H1 (cell line): Measurements from ENCODE around the gene THBD. TPM values are rescaled to one million over a fixed set of nuclear protein-coding genes. Genes with fewer than 3 reads are reported as not detected.

Source experiments
- CTCF ChIA-PET: fragments of 300-600 bp; sonication (Branson Sonifier 250); formaldehyde crosslinking; loops from one replicate; lab custom pipeline; 2021; ENCODE audit not compliant: partially characterized antibody; lab: Charles Lee
- POLR2A ChIA-PET: fragments of 300-600 bp; sonication (Branson Sonifier 250); formaldehyde crosslinking; loops from one replicate; lab custom pipeline; 2021; ENCODE audit warnings: inconsistent platforms; ENCODE audit not compliant: partially characterized antibody; lab: Charles Lee
- DNase-seq, 2 experiments: peaks; one replicate each; pipeline versions ENCODE4 v3.0.0 to v3.0.0-alpha.2; 2010 to 2022; ENCODE audit warnings: low spot score in 2 of 2, low read depth in 1 of 2, mixed read lengths in 1 of 2
- FAIRE-seq: peaks from 2 replicates; lab custom pipeline; 2011; peaks lifted over from hg19 to GRCh38; lab: Jason Lieb, UNC
- H2AFZ ChIP-seq: 2 replicates; pipeline ENCODE4 v1.8.1; 2012; ENCODE audit warnings: low read length, inconsistent platforms
- H2AK5ac ChIP-seq: 2 replicates; pipeline ENCODE4 v1.6.1; 2013; ENCODE audit warnings: low read depth, low read length
- H2BK120ac ChIP-seq: replicated peaks from 2 replicates; pipeline ENCODE3; 2013; ENCODE audit warnings: low read depth, low read length, inconsistent platforms
- H2BK12ac ChIP-seq: 2 replicates; pipeline ENCODE4 v1.6.1; 2013; ENCODE audit warnings: low read depth, low read length
- H2BK15ac ChIP-seq: 2 replicates; pipeline ENCODE4 v1.6.1; 2013; ENCODE audit warnings: low read length
- H2BK20ac ChIP-seq: 2 replicates; pipeline ENCODE4 v1.6.1; 2013; ENCODE audit warnings: low read length
- H2BK5ac ChIP-seq: 2 replicates; pipeline ENCODE4 v1.6.1; 2013; ENCODE audit warnings: low read depth, low read length
- H3K14ac ChIP-seq: 2 replicates; pipeline ENCODE4 v1.6.1; 2013; ENCODE audit warnings: inconsistent platforms; ENCODE audit not compliant: insufficient read length
- H3K18ac ChIP-seq: 2 replicates; pipeline ENCODE4 v1.6.1; 2013; ENCODE audit warnings: low read length; ENCODE audit errors: extremely low read depth
- H3K23ac ChIP-seq: 2 replicates; pipeline ENCODE4 v1.6.1; 2013; ENCODE audit warnings: inconsistent platforms; ENCODE audit not compliant: insufficient read length
- H3K23me2 ChIP-seq: 2 replicates; pipeline ENCODE4 v1.6.1; 2013; ENCODE audit warnings: low read depth, low read length
- H3K27ac ChIP-seq: 2 replicates; pipeline ENCODE4 v1.6.1; 2011; ENCODE audit warnings: low read depth, low read length, inconsistent platforms
- H3K27me3 ChIP-seq, 4 experiments: replicated peaks in 1 of 4; 1 replicate in 1 of 4; 2 replicates in 3 of 4; pipeline versions ENCODE4 v1.6.1 to v1.8.1; 2011 to 2013; ENCODE audit warnings: low read length in 3 of 4, mild to moderate bottlenecking in 3 of 4, inconsistent platforms in 2 of 4, mixed read lengths in 2 of 4, moderate library complexity in 1 of 4; ENCODE audit not compliant: control insufficient read depth in 3 of 4, insufficient read depth in 3 of 4; ENCODE audit errors: extremely low read depth in 1 of 4
- H3K36me3 ChIP-seq, 4 experiments: 2 replicates each; pipeline versions ENCODE4 v1.6.1 to v1.8.1; 2011 to 2013; ENCODE audit warnings: mild to moderate bottlenecking in 4 of 4, low read length in 3 of 4, moderate library complexity in 2 of 4, control low read depth in 1 of 4, inconsistent platforms in 1 of 4; ENCODE audit not compliant: insufficient read depth in 4 of 4, control insufficient read depth in 2 of 4
- H3K4ac ChIP-seq: replicated peaks from 2 replicates; pipeline ENCODE3; 2013; ENCODE audit warnings: low read length, low read depth, mixed read lengths, inconsistent platforms; ENCODE audit not compliant: insufficient read length
- H3K4me1 ChIP-seq, 4 experiments: replicated peaks in 1 of 4; 1 replicate in 1 of 4; 2 replicates in 3 of 4; pipeline versions ENCODE4 v1.6.1 to v1.8.1; 2011 to 2013; ENCODE audit warnings: low read length in 3 of 4, inconsistent platforms in 2 of 4, mixed read lengths in 1 of 4; ENCODE audit not compliant: insufficient read depth in 4 of 4, control insufficient read depth in 3 of 4
- H3K4me2 ChIP-seq, 2 experiments: 2 replicates each; pipeline versions ENCODE4 v1.6.1 to v1.8.1; 2011 to 2013; ENCODE audit warnings: low read depth in 2 of 2, low read length in 2 of 2, control low read depth in 1 of 2, inconsistent platforms in 1 of 2, mild to moderate bottlenecking in 1 of 2; ENCODE audit not compliant: insufficient read depth in 1 of 2
- H3K4me3 ChIP-seq, 4 experiments: fragments of 200-600, 300-600 bp in 1 of 4; sonication (generic), shearing (Covaris generic), sonication (Bioruptor Twin) in 1 of 4; 2 replicates each; pipeline versions ENCODE4 v1.5.1 to v1.8.1; 2011 to 2016; ENCODE audit warnings: low read length in 4 of 4, low read depth in 3 of 4, control low read depth in 2 of 4, inconsistent platforms in 2 of 4, mild to moderate bottlenecking in 2 of 4, mixed read lengths in 1 of 4, moderate library complexity in 1 of 4; ENCODE audit not compliant: insufficient read depth in 2 of 4; ENCODE audit errors: extremely low read depth in 1 of 4
- H3K56ac ChIP-seq: replicated peaks from 2 replicates; pipeline ENCODE3; 2013; ENCODE audit warnings: low read depth, mild to moderate bottlenecking, mixed read lengths, low read length, inconsistent platforms; ENCODE audit not compliant: insufficient read length
- H3K79me1 ChIP-seq: 2 replicates; pipeline ENCODE4 v1.6.1; 2013; ENCODE audit warnings: low read depth, low read length, control low read depth
- H3K79me2 ChIP-seq, 2 experiments: 2 replicates each; pipeline versions ENCODE4 v1.6.1 to v1.8.1; 2012 to 2013; ENCODE audit warnings: low read length in 2 of 2, mild to moderate bottlenecking in 2 of 2, inconsistent platforms in 1 of 2; ENCODE audit not compliant: insufficient read depth in 2 of 2, control insufficient read depth in 1 of 2
- H3K9ac ChIP-seq, 4 experiments: replicated peaks in 1 of 4; 1 replicate in 1 of 4; 2 replicates in 3 of 4; pipeline versions ENCODE4 v1.6.1 to v1.8.1; 2011 to 2013; ENCODE audit warnings: low read depth in 3 of 4, low read length in 3 of 4, control low read depth in 2 of 4, mild to moderate bottlenecking in 2 of 4, moderate library complexity in 2 of 4, inconsistent platforms in 1 of 4; ENCODE audit errors: extremely low read depth in 1 of 4
- H3K9me3 ChIP-seq, 2 experiments: 2 replicates each; pipeline versions ENCODE4 v1.6.1 to v1.8.1; 2012 to 2013; ENCODE audit warnings: mild to moderate bottlenecking in 2 of 2, moderate library complexity in 2 of 2, control low read depth in 1 of 2, inconsistent platforms in 1 of 2, low read depth in 1 of 2, low read length in 1 of 2, mixed read lengths in 1 of 2; ENCODE audit not compliant: insufficient read depth in 2 of 2
- H4K20me1 ChIP-seq, 2 experiments: replicated peaks in 1 of 2; 2 replicates each; pipeline versions ENCODE3 to v1.8.1; 2011 to 2013; ENCODE audit warnings: inconsistent platforms in 2 of 2, low read length in 2 of 2, mild to moderate bottlenecking in 1 of 2; ENCODE audit not compliant: insufficient read depth in 2 of 2, control insufficient read depth in 1 of 2
- H4K5ac ChIP-seq: 2 replicates; pipeline ENCODE4 v1.6.1; 2013; ENCODE audit warnings: low read length, low read depth, mixed read lengths, inconsistent platforms; ENCODE audit not compliant: insufficient read length
- H4K8ac ChIP-seq: 2 replicates; pipeline ENCODE4 v1.8.0; 2013; ENCODE audit warnings: mild to moderate bottlenecking, moderate library complexity, low read length, inconsistent platforms; ENCODE audit not compliant: insufficient read depth; ENCODE audit errors: extremely low read depth
- H4K91ac ChIP-seq: replicated peaks from 2 replicates; pipeline ENCODE3; 2013; ENCODE audit warnings: low read length, mixed read lengths, inconsistent platforms; ENCODE audit not compliant: insufficient read length
- CTBP2 ChIP-seq: IDR thresholded peaks from 2 replicates; pipeline ENCODE4 v1.7.0; 2011; ENCODE audit warnings: borderline replicate concordance, mild to moderate bottlenecking, moderate library complexity, mixed read lengths, low read length; ENCODE audit not compliant: insufficient read depth, insufficient read length
- EP300 ChIP-seq, 2 experiments: IDR thresholded peaks; 1 replicate in 1 of 2; 2 replicates in 1 of 2; pipeline ENCODE4 v1.6.1; 2011 to 2012; ENCODE audit warnings: low read depth in 2 of 2, low read length in 2 of 2, mild to moderate bottlenecking in 2 of 2, borderline replicate concordance in 1 of 2, inconsistent platforms in 1 of 2, moderate library complexity in 1 of 2
- GABPA ChIP-seq: IDR thresholded peaks from 2 replicates; pipeline ENCODE4 v1.6.1; 2011; ENCODE audit warnings: mild to moderate bottlenecking, low read length, moderate library complexity, borderline replicate concordance; ENCODE audit not compliant: insufficient read depth
- JUN ChIP-seq: IDR thresholded peaks from 2 replicates; pipeline ENCODE4 v1.6.1; 2011; ENCODE audit warnings: low read depth, mild to moderate bottlenecking, improper control_type of control experiment, low read length
- KDM5A ChIP-seq: fragments of 200-600 bp; IDR thresholded peaks from 2 replicates; pipeline ENCODE4 v1.7.1; 2012; ENCODE audit warnings: mild to moderate bottlenecking, low read length, inconsistent platforms, mixed read lengths
- NRF1 ChIP-seq: IDR thresholded peaks from 2 replicates; pipeline ENCODE4 v1.6.1; 2011; ENCODE audit warnings: mild to moderate bottlenecking, low read depth, low read length, improper control_type of control experiment
- POU5F1 ChIP-seq: IDR thresholded peaks from 2 replicates; pipeline ENCODE4 v1.6.1; 2011; ENCODE audit warnings: low read depth, mild to moderate bottlenecking, low read length, moderate library complexity
- SAP30 ChIP-seq: fragments of 300-600 bp; sonication (generic); IDR thresholded peaks from 2 replicates; pipeline ENCODE4 v1.7.1; 2012; ENCODE audit warnings: low read length, moderate library complexity, mild to moderate bottlenecking, inconsistent platforms; ENCODE audit not compliant: insufficient read depth, insufficient replicate concordance
- SIRT6 ChIP-seq: IDR thresholded peaks from one replicate; pipeline ENCODE4 v1.7.1; 2012; ENCODE audit warnings: low read length, inconsistent platforms
- SP4 ChIP-seq: IDR thresholded peaks from 2 replicates; pipeline ENCODE4 v1.6.1; 2012; ENCODE audit warnings: low read length, inconsistent platforms
- YY1 ChIP-seq: IDR thresholded peaks from 2 replicates; pipeline ENCODE4 v1.6.1; 2011; ENCODE audit warnings: low read depth, mild to moderate bottlenecking, low read length
- WGBS, 2 experiments: shearing (Covaris generic) in 1 of 2; methylation state at CpG; one replicate each; pipeline versions ENCODE4 v1.1.6 to v1.1.7; 2013 to 2015; ENCODE audit warnings: low lambda C conversion rate in 2 of 2, mixed read lengths in 2 of 2, inconsistent platforms in 1 of 2, low coverage in 1 of 2, missing lambda C conversion rate in 1 of 2; ENCODE audit not compliant: insufficient replicate concordance in 2 of 2, insufficient coverage in 1 of 2, insufficient read length in 1 of 2; ENCODE audit errors: extremely low coverage in 1 of 2, missing lambda C conversion rate in 1 of 2; 5-methylcytosine and 5-hydroxymethylcytosine counted together
- polyA plus RNA-seq, 7 experiments: library from polyadenylated mRNA; depleted of rRNA in 3 of 7; stranded (reverse) in 5 of 7; unstranded in 2 of 7; fragments of >200 nt in 5 of 7; fragments of 200-250 nt in 2 of 7; gene quantifications; 1 replicate in 5 of 7; 2 replicates in 1 of 7; 4 replicates in 1 of 7; pipeline versions ENCODE4 v1.2.1 to v1.2.3, GENCODE V29; 2011 to 2013; ENCODE audit warnings: missing spikeins in 2 of 7, mixed read lengths in 2 of 7
- total RNA-seq: library from RNA; stranded (reverse); fragmentation: NEBNext Ultra II Directional; extraction: Animal tissue kit (Norgen Biotek cat#: 25700); gene quantifications from 2 replicates; pipeline ENCODE4 v1.2.1, GENCODE V29; 2021
- TF ChIP-seq, protein P1 (sequence below), 3 experiments: IDR thresholded peaks; 1 replicate in 2 of 3; 2 replicates in 1 of 3; pipeline versions ENCODE4 v1.5.1 to v1.6.1; 2011; ENCODE audit warnings: low read length in 3 of 3, mild to moderate bottlenecking in 3 of 3, inconsistent platforms in 2 of 3, low read depth in 1 of 3, moderate library complexity in 1 of 3; ENCODE audit not compliant: insufficient read depth in 1 of 3; ENCODE audit errors: control extremely low read depth in 1 of 3

THBD gene
- total and polyA plus RNA-seq, 2 of the 8 experiments (the other 6 are each of a cell fraction or from before 2014, with no cell fraction given) = 0.21 to 0.43 TPM

GRCh38 chr20:23071398-23071797, 21.9 kb upstream of the THBD start:
- Histone ChIP-seq H2BK15ac (no peak overlapping the region), H2BK5ac (no peak overlapping the region), H3K4ac (no peak overlapping the region), H3K79me1 (no peaks in the 10 kb centered on the region), H4K20me1 (no peaks in the 10 kb centered on the region), H3K9me3 (no peaks in the 10 kb centered on the region), H4K8ac (no peak overlapping the region), H2AK5ac (no peak overlapping the region), H3K27me3 (no peaks in the 10 kb centered on the region), H3K36me3 (no peaks in the 10 kb centered on the region), H3K4me1 (no peaks in the 10 kb centered on the region), H4K91ac (no peak overlapping the region), H3K9ac (no peak overlapping the region), H2BK120ac (no peak overlapping the region), H3K23ac (no peak overlapping the region), H3K4me3 (no peak overlapping the region), H3K23me2 (no peaks in the 10 kb centered on the region), H3K27ac (no peak overlapping the region), H3K79me2 (no peaks in the 10 kb centered on the region), H3K18ac (no peak overlapping the region), H2BK12ac (no peak overlapping the region), H3K4me2 (no peak overlapping the region), H4K5ac (no peak overlapping the region), H3K56ac (no peak overlapping the region), H3K14ac (no peak overlapping the region), H2AFZ (no peak overlapping the region), H2BK20ac (no peak overlapping the region)
- WGBS, 2 experiments = 65% methylated on average over 3 of the region's 3 CpGs; no CpG with 5 or more reads in 1 of the 2 experiments
- DNase-seq (no peak), FAIRE-seq (no peak)
- ChIA-PET CTCF (interaction anchor here (1.0 to 1.8 kb wide), 2 partner anchors 127 to 164 kb away, joined by 3 read pairs; no protein-coding TSS in a partner anchor), POLR2A (no interaction called here)
- no peak for TF ChIP-seq SIRT6
- TF ChIP-seq GABPA = no peak
- no peak for TF ChIP-seq CTBP2
- TF ChIP-seq, protein P1, sequence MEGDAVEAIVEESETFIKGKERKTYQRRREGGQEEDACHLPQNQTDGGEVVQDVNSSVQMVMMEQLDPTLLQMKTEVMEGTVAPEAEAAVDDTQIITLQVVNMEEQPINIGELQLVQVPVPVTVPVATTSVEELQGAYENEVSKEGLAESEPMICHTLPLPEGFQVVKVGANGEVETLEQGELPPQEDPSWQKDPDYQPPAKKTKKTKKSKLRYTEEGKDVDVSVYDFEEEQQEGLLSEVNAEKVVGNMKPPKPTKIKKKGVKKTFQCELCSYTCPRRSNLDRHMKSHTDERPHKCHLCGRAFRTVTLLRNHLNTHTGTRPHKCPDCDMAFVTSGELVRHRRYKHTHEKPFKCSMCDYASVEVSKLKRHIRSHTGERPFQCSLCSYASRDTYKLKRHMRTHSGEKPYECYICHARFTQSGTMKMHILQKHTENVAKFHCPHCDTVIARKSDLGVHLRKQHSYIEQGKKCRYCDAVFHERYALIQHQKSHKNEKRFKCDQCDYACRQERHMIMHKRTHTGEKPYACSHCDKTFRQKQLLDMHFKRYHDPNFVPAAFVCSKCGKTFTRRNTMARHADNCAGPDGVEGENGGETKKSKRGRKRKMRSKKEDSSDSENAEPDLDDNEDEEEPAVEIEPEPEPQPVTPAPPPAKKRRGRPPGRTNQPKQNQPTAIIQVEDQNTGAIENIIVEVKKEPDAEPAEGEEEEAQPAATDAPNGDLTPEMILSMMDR (IDR thresholded peaks at IDR 0.05; ENCODE audit: control extremely low read depth in 1 of 3, insufficient read depth in 1 of 3, low read depth in 1 of 3, low read length in 3 of 3) = no peak
- no peak for TF ChIP-seq KDM5A
- no peak for TF ChIP-seq SAP30
- TF ChIP-seq YY1 = no peak
- TF ChIP-seq EP300 (IDR thresholded peaks at IDR 0.05; ENCODE audit: borderline replicate concordance in 1 of 2, low read depth in 2 of 2, low read length in 2 of 2) = no peak
- no peak for TF ChIP-seq JUN
- no peak for TF ChIP-seq SP4
- no peak for TF ChIP-seq NRF1
- TF ChIP-seq POU5F1 = no peak
